ENCODE results near the gene DAZL. TPM values are rescaled to one million over a fixed set of nuclear protein-coding genes. Genes with fewer than 3 reads are reported as not detected.
A peak's percentile ranks its signal among the peaks of the same experiment; 100 is the strongest.

The DAZL gene
- polyA plus RNA-seq, 1 of the 3 experiments (the other 2 are of a cell fraction), result not detected

DNA sequence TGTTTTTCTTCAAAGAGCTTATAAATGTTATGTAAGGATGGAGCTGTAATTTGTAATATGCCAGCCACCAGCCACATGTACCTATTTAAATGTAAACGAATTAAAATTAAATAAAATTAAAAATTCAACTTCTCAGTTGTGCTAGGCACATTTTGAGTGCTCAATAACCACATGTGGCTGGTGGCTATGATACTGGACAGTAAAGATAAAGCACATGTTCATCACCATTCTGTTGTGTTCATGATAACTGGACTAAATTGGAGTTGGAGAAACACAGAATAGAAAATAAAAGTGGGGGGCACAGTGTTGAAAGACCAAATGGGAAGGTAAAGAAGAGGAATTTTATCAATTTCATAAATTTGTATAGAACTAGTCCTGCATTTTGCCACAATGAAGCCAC lies 49.8 kb upstream of the DAZL start (continued):
- TF ChIP-seq, protein P1, sequence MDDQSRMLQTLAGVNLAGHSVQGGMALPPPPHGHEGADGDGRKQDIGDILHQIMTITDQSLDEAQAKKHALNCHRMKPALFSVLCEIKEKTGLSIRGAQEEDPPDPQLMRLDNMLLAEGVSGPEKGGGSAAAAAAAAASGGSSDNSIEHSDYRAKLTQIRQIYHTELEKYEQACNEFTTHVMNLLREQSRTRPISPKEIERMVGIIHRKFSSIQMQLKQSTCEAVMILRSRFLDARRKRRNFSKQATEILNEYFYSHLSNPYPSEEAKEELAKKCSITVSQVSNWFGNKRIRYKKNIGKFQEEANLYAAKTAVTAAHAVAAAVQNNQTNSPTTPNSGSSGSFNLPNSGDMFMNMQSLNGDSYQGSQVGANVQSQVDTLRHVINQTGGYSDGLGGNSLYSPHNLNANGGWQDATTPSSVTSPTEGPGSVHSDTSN (IDR thresholded peaks at IDR 0.05), result no peak

DNA sequence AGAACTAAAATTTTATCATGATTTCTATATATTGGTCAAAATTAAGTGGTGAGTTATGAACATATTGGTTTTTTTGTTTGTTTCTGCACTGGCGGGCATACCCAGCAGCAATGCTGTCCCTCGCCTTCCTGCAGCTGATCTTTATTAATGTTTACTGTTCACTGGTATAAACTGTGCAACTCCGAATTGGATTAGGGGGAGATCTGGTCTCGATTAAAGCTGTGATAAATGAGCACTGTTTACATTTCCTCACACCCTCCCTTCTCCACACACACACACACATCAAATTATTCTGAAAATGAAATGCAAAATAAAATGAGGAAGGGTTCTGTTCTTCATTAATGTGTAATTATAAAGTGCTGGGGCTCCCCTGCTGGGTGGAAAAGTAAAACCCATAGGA lies 48.5 kb upstream of the DAZL start:
- peaks cover 0 to 8% of the 10 kb centered on the region in 2 experiments; a peak in 2 of 4 replicates for H3K4me1 ChIP-seq (ENCODE audit: control insufficient read depth in 1 of 2, insufficient read depth in 2 of 2, low read depth in 1 of 2, low read length in 1 of 2)
- TF ChIP-seq, protein P2, sequence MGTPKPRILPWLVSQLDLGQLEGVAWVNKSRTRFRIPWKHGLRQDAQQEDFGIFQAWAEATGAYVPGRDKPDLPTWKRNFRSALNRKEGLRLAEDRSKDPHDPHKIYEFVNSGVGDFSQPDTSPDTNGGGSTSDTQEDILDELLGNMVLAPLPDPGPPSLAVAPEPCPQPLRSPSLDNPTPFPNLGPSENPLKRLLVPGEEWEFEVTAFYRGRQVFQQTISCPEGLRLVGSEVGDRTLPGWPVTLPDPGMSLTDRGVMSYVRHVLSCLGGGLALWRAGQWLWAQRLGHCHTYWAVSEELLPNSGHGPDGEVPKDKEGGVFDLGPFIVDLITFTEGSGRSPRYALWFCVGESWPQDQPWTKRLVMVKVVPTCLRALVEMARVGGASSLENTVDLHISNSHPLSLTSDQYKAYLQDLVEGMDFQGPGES (IDR thresholded peaks at IDR 0.05; ENCODE audit: low read depth, low read length), result no peak
- TF ChIP-seq TEAD4 (IDR thresholded peaks at IDR 0.05; ENCODE audit: borderline replicate concordance, insufficient read depth), result no peak
- TF ChIP-seq SMC3 (IDR thresholded peaks at IDR 0.05; ENCODE audit: low read depth, low read length), result no peak
- TF ChIP-seq MXI1 (IDR thresholded peaks at IDR 0.05; ENCODE audit: low read depth, low read length), result no peak
- peak; percentile 87 for TF ChIP-seq GATA2 (CRISPR knock-in tag; IDR thresholded peaks at IDR 0.05)
- peak in 1 of 2 experiments; percentile 74; a peak in 1 of 4 replicates for TF ChIP-seq EP300 (IDR thresholded peaks at IDR 0.05; ENCODE audit: borderline replicate concordance in 1 of 2, low read depth in 1 of 2, low read length in 1 of 2)
- TF ChIP-seq CHD2 (IDR thresholded peaks at IDR 0.05; ENCODE audit: low read length, partially characterized antibody), result peak; percentile 12
- TF ChIP-seq, protein P1 (IDR thresholded peaks at IDR 0.05), result no peak
- TF ChIP-seq, protein P3, sequence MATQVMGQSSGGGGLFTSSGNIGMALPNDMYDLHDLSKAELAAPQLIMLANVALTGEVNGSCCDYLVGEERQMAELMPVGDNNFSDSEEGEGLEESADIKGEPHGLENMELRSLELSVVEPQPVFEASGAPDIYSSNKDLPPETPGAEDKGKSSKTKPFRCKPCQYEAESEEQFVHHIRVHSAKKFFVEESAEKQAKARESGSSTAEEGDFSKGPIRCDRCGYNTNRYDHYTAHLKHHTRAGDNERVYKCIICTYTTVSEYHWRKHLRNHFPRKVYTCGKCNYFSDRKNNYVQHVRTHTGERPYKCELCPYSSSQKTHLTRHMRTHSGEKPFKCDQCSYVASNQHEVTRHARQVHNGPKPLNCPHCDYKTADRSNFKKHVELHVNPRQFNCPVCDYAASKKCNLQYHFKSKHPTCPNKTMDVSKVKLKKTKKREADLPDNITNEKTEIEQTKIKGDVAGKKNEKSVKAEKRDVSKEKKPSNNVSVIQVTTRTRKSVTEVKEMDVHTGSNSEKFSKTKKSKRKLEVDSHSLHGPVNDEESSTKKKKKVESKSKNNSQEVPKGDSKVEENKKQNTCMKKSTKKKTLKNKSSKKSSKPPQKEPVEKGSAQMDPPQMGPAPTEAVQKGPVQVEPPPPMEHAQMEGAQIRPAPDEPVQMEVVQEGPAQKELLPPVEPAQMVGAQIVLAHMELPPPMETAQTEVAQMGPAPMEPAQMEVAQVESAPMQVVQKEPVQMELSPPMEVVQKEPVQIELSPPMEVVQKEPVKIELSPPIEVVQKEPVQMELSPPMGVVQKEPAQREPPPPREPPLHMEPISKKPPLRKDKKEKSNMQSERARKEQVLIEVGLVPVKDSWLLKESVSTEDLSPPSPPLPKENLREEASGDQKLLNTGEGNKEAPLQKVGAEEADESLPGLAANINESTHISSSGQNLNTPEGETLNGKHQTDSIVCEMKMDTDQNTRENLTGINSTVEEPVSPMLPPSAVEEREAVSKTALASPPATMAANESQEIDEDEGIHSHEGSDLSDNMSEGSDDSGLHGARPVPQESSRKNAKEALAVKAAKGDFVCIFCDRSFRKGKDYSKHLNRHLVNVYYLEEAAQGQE (IDR thresholded peaks at IDR 0.05; ENCODE audit: low read depth, low read length), result no peak
- TF ChIP-seq RFX5 (IDR thresholded peaks at IDR 0.05; ENCODE audit: low read length), result no peak
- no peak for TF ChIP-seq POLR2AphosphoS5 (IDR thresholded peaks at IDR 0.05; ENCODE audit: low read depth, low read length)
- peak; percentile 82 for TF ChIP-seq FOXJ3 (CRISPR knock-in tag; IDR thresholded peaks at IDR 0.05)
- TF ChIP-seq, protein P4, sequence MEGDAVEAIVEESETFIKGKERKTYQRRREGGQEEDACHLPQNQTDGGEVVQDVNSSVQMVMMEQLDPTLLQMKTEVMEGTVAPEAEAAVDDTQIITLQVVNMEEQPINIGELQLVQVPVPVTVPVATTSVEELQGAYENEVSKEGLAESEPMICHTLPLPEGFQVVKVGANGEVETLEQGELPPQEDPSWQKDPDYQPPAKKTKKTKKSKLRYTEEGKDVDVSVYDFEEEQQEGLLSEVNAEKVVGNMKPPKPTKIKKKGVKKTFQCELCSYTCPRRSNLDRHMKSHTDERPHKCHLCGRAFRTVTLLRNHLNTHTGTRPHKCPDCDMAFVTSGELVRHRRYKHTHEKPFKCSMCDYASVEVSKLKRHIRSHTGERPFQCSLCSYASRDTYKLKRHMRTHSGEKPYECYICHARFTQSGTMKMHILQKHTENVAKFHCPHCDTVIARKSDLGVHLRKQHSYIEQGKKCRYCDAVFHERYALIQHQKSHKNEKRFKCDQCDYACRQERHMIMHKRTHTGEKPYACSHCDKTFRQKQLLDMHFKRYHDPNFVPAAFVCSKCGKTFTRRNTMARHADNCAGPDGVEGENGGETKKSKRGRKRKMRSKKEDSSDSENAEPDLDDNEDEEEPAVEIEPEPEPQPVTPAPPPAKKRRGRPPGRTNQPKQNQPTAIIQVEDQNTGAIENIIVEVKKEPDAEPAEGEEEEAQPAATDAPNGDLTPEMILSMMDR (IDR thresholded peaks at IDR 0.05), result no peak
- no peak for TF ChIP-seq ELF1 (IDR thresholded peaks at IDR 0.05)
- TF ChIP-seq FOXM1 (IDR thresholded peaks at IDR 0.05; ENCODE audit: low read depth), result no peak
- TF ChIP-seq EZH2phosphoT487 (IDR thresholded peaks at IDR 0.05; ENCODE audit: borderline replicate concordance, low read depth), result no peak
- TF ChIP-seq, protein P5, sequence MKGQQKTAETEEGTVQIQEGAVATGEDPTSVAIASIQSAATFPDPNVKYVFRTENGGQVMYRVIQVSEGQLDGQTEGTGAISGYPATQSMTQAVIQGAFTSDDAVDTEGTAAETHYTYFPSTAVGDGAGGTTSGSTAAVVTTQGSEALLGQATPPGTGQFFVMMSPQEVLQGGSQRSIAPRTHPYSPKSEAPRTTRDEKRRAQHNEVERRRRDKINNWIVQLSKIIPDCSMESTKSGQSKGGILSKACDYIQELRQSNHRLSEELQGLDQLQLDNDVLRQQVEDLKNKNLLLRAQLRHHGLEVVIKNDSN (IDR thresholded peaks at IDR 0.05; ENCODE audit: borderline replicate concordance, low read depth), result no peak
- TF ChIP-seq, protein P6, sequence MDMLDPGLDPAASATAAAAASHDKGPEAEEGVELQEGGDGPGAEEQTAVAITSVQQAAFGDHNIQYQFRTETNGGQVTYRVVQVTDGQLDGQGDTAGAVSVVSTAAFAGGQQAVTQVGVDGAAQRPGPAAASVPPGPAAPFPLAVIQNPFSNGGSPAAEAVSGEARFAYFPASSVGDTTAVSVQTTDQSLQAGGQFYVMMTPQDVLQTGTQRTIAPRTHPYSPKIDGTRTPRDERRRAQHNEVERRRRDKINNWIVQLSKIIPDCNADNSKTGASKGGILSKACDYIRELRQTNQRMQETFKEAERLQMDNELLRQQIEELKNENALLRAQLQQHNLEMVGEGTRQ (IDR thresholded peaks at IDR 0.05; ENCODE audit: borderline replicate concordance, low read depth, low read length), result no peak
- peak; percentile 79; the same call in 1 of the 2 replicates for TF ChIP-seq RCOR1 (IDR thresholded peaks at IDR 0.05; ENCODE audit: low read length)
- H3K9me3 ChIP-seq, result no peaks in the 10 kb centered on the region
- H3F3A ChIP-seq (replicated peaks; ENCODE audit: insufficient read depth), result no peaks in the 10 kb centered on the region
- H3K27me3 ChIP-seq (ENCODE audit: insufficient read depth), result peaks cover 9% of the 10 kb centered on the region
- no peak overlapping the region for H3K9ac ChIP-seq
- H2AFZ ChIP-seq (ENCODE audit: low read depth), result no peak overlapping the region
- no peak overlapping the region for H3K4me3 ChIP-seq (ENCODE audit: low read depth in 2 of 2, low read length in 1 of 2)
- no peak overlapping the region for H3K4me2 ChIP-seq
- no peaks in the 10 kb centered on the region for H3K9me2 ChIP-seq
- 3% methylated on average over 4 of the region's 4 CpGs for WGBS (ENCODE audit: low lambda C conversion rate)
- H4K20me1 ChIP-seq (ENCODE audit: insufficient read depth), result no peaks in the 10 kb centered on the region
- H3K36me3 ChIP-seq (replicated peaks in 1 of 2; ENCODE audit: control insufficient read depth in 1 of 2, insufficient read depth in 2 of 2, low read length in 1 of 2), result no peaks in the 10 kb centered on the region
- ChIA-PET POLR2A (no interaction called here), CTCF (interaction anchor here (0.9 to 2.5 kb wide), 4 partner anchors 9 to 52 kb away, joined by 3 to 6 read pairs (median 4); no protein-coding TSS in a partner anchor)
- no peak overlapping the region for H3K27ac ChIP-seq (ENCODE audit: low read depth in 2 of 2, low read length in 1 of 2)
- H3K79me2 ChIP-seq (ENCODE audit: insufficient read depth), result no peaks in the 10 kb centered on the region
- DNase-seq, result peak; percentile 48

All from SK-N-SH (cell line).